NK-92 (cell line): ENCODE results near the gene HTRA1.

Source experiments
- DNase-seq: peaks from one replicate; lab custom pipeline; 2025; ENCODE audit not compliant: unreplicated experiment; lab: John Stamatoyannopoulos, UW

HTRA1 gene

GRCh38 chr10:122454603-122455080 is 6.7 kb upstream of the HTRA1 start, which contains the start of gene ARMS2:
Gene ARMS2 (plus strand): TSS chr10:122454653. CDS start chr10:122454728, 75 bp downstream.
- no peak for DNase-seq

- DNase-seq, result no peak
Measured at GRCh38 chr10:122455376-122456079, 5.8 kb upstream of the HTRA1 start.

- no peak for DNase-seq
Measured at GRCh38 chr10:122457934-122458333, 3.4 kb upstream of the HTRA1 start.

- no peak for DNase-seq
Measured at GRCh38 chr10:122458693-122459092, 2.7 kb upstream of the HTRA1 start.

GRCh38 chr10:122459561-122460273 is 1.6 kb upstream of the HTRA1 start:
- no peak for DNase-seq

- no peak for DNase-seq
Measured at GRCh38 chr10:122460891-122461293, 461 bp upstream of the HTRA1 start.

- DNase-seq, result no peak
Measured at GRCh38 chr10:122461729-122462532, 578 bp downstream of the HTRA1 start.

- no peak for DNase-seq
Measured at GRCh38 chr10:122462533-122463465, 1.4 kb downstream of the HTRA1 start.

GRCh38 chr10:122463466-122464249 is 2.3 kb downstream of the HTRA1 start:
- DNase-seq, result no peak

- no peak for DNase-seq
Measured at GRCh38 chr10:122464250-122464510, 2.8 kb downstream of the HTRA1 start.

GRCh38 chr10:122464586-122464985 is 3.2 kb downstream of the HTRA1 start:
- no peak for DNase-seq

- no peak for DNase-seq
Measured at GRCh38 chr10:122465401-122466040, 4.2 kb downstream of the HTRA1 start.

- DNase-seq, result no peak
Measured at GRCh38 chr10:122466951-122467381, 5.6 kb downstream of the HTRA1 start.

- no peak for DNase-seq
Measured at GRCh38 chr10:122467701-122468100, 6.3 kb downstream of the HTRA1 start.

- no peak for DNase-seq
Measured at GRCh38 chr10:122468307-122468925, 7.1 kb downstream of the HTRA1 start.

- no peak for DNase-seq
Measured at GRCh38 chr10:122468926-122469781, 7.8 kb downstream of the HTRA1 start.

GRCh38 chr10:122469848-122470247 is 8.5 kb downstream of the HTRA1 start:
- DNase-seq, result no peak
